Epithelial cell of esophagus (primary cell): ENCODE measurements around the gene PPP2R3B.
"Not testable (repeated sequence)": the region's sequence is repeated elsewhere in the genome, so short reads cannot be mapped to it uniquely, and the experiment has no call there.

ENCODE experiments used
- DNase-seq: peaks from one replicate; pipeline ENCODE4 v3.0.0; 2010; ENCODE audit warnings: low read depth
- H3K4me3 ChIP-seq: 2 replicates; pipeline ENCODE4 v1.5.1; 2011; ENCODE audit warnings: mild to moderate bottlenecking, low read length, control low read depth
- CTCF ChIP-seq: IDR thresholded peaks from 2 replicates; pipeline ENCODE4 v1.5.1; 2011; ENCODE audit warnings: low read depth, mild to moderate bottlenecking, low read length, control low read depth, inconsistent platforms; ENCODE audit not compliant: insufficient read depth; ENCODE audit errors: missing control alignments

The PPP2R3B gene

GRCh38 chrX:389021-389441 lies 2.3 kb upstream of the PPP2R3B start:
- no peak overlapping the region for H3K4me3 ChIP-seq
- no peak for DNase-seq
- TF ChIP-seq CTCF: no peak

- no peak for DNase-seq
- peak overlapping the region; percentile 78 for H3K4me3 ChIP-seq
- TF ChIP-seq CTCF: no peak
Measured at GRCh38 chrX:387729-388128, 1.0 kb upstream of the PPP2R3B start.

GRCh38 chrX:386239-386767 lies 404 bp downstream of the PPP2R3B start:
- no peak for TF ChIP-seq CTCF
- peak overlapping the region; percentile 78 for H3K4me3 ChIP-seq
- no peak for DNase-seq

- not testable (repeated sequence) for DNase-seq
- H3K4me3 ChIP-seq: peak overlapping the region; percentile 78
Measured at GRCh38 chrX:385736-386135, 971 bp downstream of the PPP2R3B start.

GRCh38 chrX:384861-385260 lies 1.8 kb downstream of the PPP2R3B start:
- DNase-seq: no peak
- H3K4me3 ChIP-seq: no peak overlapping the region
- no peak for TF ChIP-seq CTCF

- no peak for TF ChIP-seq CTCF
- no peak for DNase-seq
- H3K4me3 ChIP-seq: no peak overlapping the region
Measured at GRCh38 chrX:378443-378842, 8.3 kb downstream of the PPP2R3B start.

GRCh38 chrX:376206-376605 lies 10.5 kb downstream of the PPP2R3B start:
- DNase-seq, H3K4me3 ChIP-seq: not testable (repeated sequence)

GRCh38 chrX:375181-376036 lies 11.3 kb downstream of the PPP2R3B start:
- H3K4me3 ChIP-seq: no peak overlapping the region
- peak; percentile 34 for DNase-seq
- no peak for TF ChIP-seq CTCF
